Measurements from ENCODE around the gene SLC15A1. TPM values are rescaled to one million over a fixed set of nuclear protein-coding genes. Genes with fewer than 3 reads are reported as not detected.

The SLC15A1 gene
- polyA plus RNA-seq, 3 donors, result 8.1 to 12.6 (median 9.2) TPM

DNA sequence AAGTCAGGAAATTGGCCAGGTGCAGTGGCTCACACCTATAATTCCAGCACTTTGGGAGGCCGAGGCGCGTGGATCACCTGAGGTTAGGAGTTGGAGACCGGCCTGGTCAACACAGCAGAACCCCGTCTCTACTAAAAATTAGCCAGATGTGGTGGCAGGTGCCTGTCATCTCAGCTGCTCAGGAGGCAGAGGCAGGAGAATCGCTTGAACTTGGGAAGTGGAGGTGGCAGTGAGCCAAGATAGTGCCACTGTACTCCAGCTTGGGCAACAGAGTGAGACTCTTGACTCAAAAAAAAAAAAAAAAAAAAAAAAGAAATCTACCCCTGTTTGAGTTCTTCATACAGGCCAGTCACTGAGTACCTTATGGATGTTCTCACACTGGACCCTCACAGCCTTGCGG is 42.0 kb downstream of the SLC15A1 start:
- no peak for DNase-seq

DNA sequence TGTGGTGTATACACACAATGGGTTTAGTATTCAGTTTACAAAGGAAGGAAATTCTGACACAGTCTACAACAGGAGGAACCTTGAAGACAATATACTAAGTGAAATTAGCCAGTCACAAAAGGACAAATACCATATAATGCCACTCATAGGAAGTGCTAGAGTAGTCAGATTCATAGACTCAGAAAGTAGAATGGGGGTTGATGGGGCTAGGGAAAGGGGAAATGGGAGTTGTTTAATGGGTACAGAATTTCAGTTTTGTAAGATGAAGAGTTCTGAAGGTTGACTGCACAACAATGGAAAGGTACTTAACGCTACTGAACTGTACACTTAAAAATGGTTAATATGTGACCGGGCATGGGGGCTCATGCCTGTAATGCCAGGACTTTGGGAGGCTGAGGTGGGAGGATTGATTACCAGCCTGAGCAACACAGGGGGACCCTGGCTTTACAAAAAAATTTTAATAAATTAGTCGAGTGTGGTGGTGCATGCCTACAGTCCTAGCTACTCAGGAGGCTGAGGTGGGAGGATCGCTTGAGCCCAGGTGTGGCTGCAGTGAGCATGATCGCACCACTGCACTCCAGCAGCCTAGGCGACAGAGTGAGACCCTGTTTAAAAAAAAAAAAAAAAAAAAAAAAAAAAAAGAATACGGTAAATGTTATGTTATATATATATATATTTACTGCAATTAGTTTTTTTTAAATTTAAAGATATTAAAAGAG is 45.0 kb downstream of the SLC15A1 start:
- DNase-seq, result no peak

DNA sequence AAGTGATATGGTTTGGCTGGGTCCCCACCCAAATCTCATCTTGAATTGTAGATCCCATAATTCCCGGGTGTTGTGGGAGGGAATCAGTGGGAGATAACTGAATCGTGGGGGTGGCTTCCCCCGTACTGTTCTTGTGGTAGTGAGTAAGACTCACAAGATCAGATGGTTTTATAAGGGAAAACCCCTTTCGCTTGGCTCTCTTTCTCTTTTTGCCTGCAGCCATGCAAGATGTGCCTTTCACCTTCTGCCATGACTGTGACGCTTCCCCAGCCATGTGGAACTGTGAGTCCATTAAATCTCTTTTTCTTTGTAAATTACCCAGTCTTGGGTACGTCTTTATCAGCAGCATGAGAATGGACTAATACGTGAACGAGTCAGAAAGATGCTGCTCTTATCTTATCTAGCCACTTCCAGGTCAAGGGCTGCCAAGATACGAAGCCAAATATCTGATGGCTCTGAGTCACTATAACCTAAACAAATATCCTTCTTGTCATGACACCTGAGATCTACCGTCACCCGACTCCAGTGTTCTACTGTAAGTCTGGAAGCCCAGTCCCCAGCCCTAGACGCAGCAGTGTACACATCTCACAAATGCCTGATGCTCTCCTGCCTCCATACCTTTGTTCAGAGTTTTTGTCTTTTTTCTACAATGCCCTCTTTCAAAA is 45.9 kb downstream of the SLC15A1 start:
- DNase-seq, result no peak

DNA sequence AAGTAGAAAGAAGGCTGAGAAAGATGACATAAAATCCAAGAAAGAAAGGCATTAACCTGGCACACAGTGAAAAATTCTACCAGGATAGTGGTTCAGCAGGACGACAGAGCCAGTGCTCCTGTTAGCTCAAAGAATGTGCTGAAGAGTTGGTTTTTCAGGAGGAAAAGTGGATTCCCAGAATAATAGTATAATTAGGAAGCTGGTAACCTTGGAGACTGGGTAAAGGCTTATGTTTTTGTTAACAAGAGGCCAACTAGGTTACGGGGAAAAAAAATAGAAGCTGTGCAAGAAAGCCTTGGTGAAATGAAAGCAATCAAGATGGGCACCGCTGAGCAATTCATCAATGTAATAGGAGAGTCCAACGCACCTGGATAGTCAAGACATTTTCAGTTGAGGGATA is 54.7 kb downstream of the SLC15A1 start:
- peak; percentile 82 for DNase-seq

DNA sequence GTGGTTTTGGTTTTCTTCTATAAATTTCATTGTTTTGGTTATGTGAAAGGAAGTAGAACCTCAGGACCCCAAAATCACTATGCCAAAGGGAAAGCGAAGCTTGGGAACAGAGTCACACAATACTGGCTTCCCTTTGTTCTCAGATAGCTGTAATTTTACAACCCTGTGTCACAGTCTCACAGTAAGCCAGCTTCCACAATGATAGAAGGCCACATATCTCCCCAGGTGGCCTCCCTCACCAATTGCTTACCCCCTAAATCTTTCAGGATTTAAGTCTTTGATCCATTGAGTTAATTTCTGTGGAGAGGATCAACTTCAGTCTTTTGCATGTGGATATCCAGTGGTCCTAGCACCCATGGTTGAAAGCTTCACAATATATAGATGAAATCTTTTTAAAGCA is 58.7 kb downstream of the SLC15A1 start:
- no peak for DNase-seq

DNA sequence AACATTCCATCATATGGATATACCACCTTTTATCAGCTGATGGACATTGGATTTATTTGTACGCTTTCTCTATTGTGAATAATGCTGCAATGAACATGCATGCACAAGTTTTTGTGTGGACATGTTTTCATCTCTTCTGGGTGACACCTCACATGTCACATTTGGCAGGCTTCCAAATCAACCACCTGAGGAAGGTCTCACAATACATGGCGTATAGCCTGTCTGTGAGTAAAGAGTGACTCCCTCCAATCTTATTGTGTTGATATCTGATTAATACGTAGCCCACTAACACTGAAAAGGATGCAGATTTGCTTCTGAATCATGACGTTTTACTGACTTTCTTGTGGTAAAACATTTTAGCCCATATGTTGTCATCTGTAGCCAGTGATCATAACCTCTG is 61.1 kb downstream of the SLC15A1 start:
- DNase-seq, result no peak

DNA sequence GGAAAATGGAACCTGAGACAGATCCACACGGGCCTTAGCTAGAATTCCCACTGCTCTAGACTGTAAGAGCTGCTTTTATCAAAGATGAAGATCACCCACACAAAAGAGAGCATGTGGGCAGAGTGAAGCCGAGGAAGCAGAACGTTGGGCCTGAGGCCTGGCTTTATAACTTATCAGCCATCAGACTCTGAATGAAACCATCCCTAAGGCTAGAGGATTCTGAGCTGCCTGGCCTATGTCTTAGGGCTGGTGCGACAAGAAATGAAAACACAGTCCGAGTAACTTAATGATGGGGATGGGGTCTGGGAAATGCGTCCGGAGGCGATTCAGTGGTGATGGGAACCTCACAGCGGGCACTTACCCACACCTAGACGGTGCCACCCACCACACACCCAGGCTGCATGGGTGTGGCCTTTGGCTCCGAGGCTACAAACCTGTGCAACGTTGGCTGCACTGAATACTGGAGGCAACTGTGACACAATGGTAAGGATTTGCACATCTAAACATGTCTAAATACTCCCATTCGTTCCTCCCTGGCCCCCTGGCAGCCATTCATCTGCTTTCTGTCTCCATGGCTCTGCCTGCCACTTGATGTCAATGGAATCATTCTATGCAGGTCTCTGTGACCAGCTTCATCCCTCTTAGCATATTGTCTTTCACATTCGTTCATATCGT is 62.0 kb downstream of the SLC15A1 start:
- no peak for DNase-seq

DNA sequence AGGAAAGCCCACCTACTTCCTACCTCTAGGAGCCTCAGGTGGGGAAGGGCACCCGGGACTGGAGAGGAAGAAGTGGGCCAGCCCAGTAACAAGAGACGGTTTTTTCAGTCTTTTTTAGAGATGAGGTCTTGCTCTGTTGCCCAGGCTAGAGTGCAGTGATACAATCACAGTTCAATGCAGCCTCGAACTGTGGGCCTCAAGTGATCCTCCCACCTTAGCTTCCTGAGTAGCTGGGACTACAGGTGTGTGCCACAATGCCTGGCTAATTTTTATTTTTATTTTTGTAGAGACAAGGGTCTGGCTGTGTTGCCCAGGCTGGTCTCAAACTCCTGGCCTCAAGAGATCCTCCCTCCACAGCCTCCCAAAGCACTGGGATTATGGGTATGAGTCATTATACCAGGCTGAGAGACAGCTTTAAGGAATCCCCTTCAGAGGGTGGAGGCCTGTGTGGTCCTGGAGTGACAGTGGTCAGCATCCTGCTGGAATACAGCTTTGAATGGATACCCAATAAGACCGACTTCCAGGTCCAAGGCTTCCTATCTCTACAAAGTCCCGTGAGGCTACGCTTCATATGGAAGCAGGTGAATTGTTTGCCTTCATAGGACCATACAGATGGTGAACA is 63.0 kb downstream of the SLC15A1 start:
- DNase-seq, result no peak

DNA sequence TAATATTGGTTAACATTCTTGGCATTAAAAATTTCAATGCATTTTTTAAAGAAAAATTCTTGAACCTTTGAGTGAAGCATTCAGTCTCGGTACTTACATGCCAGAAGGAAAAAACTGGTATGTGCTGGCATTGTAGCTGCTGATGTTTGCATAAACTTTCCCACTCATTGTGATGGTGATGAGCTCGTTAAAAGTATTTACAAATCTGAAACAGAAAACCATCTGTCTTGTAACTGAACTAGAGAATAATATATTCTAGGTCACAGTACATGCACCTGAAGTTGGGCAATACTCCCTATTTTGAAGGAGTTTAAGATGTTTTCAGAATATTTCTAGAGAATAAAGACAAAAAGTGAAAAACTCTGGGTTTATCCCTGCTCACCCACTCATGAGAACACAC is 64.1 kb downstream of the SLC15A1 start:
- DNase-seq, result no peak

DNA sequence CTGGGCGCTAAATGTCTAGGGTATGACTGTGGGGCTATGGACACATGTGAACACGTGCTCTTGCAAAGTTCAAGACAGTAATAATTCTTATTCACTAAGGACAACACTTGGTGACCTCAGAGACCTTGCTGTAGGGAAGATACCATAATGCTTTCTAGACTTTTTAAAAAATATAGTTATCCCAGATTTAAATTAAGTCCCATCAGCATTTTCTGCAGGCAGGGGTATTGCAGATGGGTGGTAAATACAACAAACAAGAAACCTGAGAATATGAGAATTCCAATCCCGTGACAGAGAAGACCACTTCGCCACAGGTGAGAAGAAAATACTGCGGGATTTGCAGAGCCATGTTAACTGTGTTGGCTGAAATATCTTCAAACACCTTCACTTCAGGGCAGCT is 65.2 kb downstream of the SLC15A1 start:
- DNase-seq, result no peak

DNA sequence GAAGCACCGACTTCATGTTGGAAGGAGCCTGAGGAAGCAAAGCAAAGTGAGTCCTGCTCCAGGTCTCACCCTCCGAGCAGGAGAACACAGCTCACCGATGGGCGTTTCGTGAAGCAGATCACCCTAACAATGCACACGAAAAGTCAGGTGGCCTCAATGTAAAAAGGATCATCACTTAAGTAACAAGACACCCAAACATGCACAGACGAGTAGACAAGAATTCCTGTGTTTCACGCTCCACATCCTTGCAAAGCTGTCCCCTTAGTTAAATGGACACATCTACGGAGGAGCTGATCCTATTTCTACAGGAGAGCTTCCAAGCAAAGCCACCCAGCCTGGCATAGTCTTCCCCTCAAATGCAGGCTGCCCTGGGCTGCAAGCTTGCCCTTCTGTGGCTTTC is 66.2 kb downstream of the SLC15A1 start:
- DNase-seq, result peak; percentile 79

DNA sequence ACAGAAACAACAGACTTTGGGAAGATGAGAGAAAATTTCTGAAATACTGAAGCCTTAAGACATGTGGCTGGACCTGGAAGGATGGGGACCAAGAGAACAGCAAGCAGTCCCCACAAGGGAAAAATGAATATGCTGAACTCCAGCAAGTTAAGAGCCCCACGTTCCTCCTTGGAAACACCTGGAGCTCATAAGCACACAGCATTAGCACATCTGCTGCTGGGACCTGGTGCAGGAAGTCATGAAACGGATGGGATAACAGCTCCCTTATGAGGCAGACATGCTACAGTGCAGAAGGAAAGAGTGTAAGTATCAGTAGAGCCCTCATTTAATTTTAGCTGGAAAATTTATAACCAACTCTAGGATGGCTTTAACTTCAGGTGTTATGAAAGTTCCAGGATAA is 67.3 kb downstream of the SLC15A1 start:
- peak; percentile 34 for DNase-seq

DNA sequence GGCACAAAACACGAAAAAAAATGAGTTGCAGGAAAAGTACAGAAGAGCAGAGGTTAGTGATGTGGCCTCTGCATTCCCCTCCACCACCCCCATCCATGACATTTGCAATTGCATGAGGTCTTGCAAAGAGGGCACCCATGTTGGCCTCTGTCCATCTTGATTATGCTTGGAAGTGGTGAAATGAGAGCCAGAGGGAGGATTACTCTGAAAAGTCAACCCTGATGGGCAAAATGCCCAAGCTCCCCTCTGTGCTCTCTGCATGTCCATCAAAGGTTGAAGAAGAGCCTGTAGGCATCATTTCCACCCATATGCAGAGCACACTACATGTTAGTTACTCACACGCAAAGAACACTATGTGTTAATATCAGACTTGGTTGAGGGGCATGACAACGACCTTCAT is 71.4 kb downstream of the SLC15A1 start:
- no peak for DNase-seq

DNA sequence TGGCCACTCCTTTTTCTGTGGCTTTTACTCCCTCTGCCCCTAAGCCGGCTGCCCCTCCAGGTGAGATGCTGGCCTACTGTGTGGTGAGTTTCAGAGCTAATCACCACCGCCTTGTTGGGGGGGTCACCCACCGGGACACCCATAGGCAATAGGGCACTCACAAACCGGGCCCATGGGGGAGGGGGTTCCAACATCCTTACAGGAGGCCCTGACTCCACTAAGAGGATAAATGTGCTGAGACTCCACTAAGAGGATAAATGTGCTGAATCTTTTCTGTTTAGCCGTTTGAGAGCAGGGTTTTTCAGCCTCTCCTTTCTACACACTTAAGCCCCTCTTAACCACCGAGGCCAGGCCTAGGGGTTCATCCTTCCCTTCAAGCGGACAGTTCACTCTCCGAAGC is 73.7 kb downstream of the SLC15A1 start:
- DNase-seq, result no peak

DNA sequence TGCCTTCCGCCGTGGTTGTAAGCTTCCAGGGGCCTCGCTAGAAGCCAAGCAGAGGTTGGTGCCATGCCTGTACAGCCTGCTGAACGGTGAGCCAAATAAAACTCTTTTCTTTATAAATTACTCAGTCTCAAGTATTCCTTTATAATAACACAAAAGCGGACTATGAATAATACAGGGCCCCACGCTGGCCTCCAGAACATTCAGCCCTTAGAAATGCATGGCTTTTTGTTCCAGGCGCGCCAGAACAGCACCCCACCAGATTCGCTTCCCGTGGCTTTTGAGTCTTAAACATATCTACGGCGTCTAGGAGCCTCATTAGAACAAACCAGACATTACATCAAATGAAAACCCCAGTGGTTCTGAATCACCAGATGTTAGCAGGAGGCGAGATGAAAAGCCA is 75.1 kb downstream of the SLC15A1 start:
- DNase-seq, result no peak

DNA sequence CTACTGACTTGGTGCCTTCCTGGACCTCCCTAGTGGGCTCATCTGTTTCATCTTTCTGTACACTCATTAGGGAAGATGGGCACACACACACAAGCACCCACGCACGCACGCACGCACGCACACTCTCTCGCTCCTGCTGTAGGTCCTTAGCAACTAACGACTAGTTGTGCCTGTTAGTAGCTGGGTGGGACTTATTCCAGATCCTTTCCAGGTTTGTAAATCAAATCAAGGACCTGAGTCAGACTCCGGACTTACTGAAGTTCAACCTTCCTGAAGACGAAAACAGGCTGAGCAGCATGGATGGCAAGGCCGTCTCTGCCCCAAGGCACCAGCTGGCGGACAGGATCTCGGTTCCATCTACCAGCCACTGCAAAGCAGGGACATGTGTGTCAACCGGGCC is 76.2 kb downstream of the SLC15A1 start:
- no peak for DNase-seq

DNA sequence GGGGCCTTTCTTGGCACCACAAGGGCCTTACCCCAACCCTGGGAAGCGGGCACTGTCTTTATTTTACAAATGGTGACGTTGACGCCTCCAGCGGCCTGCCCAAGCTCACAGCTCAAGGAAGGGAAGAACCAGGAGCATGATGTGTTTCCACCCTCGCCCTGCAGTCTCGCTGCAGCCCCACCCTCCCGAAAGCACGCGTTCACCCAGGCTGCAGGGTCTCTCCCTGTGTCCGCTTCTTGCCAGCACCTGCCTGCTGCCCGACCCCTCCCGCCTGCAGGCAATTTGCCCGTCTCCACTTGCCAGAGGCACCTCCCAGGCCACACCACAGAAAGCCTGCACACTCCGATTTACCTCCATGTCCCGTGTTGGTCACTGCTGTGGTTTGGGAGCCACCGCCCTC is 76.6 kb downstream of the SLC15A1 start:
- DNase-seq, result no peak

DNA sequence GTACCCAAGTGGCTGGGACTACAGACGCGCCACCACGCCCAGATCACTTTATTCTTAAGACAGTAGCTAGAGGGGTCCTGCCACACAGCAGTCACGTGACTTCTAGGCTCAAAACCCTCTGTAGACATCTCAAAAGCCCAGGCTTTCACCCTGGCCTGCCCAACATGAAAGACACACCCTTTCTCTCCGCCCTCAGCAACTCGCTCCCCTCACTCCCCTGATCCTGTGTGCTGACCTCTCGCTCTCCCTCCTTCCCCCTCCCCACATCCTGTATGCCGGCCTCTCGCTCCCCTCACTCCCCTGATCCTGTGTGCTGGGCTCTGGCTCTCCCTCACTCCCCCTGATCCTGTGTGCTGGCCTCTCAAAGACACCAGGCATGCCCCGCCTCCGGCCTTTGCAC is 77.4 kb downstream of the SLC15A1 start:
- no peak for DNase-seq

DNA sequence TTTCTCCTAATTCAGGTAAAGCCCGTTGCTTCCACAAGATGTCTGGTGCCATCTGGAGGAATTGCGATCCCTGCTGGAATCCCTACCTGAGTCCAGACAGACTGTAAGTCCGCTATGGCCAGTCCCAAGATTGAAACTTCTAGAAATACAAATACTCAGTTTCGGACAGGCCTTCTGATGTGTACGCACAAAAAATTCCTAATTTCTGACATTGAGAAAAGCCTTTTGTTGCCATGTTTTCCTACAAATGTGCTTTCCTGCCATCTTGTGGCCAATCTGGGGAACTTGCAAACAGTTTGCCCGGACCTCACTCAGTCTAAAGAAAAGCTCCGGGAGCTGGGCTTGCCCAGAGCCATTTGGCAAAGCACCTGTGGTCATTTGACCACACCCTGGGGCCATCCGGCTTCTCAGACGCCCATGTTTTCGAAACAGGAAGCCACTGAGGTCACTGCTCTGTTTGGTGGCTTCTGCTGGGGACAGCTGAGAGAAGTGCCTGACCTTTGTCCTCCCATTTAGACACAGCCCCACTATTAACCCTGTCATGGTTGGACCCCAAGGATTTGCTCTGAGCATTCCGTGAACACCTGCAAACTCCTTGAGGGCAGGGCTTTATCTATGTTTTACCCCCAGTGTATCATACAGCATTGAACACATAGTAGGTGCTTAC is 79.4 kb downstream of the SLC15A1 start:
- DNase-seq, result peak; percentile 65

DNA sequence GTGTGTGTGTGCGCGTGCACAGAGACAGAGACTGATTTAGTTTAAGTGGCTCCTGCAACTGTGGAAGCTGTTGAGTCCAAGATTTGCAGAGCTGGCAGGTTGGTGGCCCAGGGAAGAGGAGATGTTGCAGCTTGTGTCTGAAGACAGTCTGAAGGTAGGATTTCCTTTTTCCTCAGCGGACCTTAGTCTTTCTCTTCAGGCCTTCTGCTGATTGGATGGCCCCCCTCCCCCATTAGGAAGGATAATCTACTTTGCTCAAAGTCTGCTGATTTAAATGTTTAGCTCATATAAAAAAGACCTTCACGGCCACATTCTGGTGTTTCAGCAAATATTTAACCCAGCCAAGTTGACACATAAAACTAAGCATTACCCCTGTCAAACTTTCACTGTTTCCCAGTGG is 84.3 kb downstream of the SLC15A1 start:
- DNase-seq, result no peak

DNA sequence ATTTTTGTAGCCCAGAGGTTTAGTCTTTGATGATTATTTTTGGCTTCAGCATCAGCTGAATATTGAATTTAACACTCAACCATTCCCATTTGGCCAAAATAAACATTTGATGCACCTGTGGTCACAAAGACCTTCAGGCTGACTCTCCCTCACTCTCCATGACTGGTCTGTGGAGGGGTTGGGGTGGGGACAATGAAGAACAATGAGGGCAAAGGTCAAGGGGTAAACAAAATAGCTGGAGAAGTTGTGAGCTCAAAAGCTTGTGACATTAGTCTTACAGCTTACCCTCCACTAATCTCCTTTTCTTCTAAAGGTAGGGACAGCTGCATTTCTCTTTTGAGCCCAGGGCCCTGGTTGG is 86.9 kb downstream of the SLC15A1 start:
- DNase-seq, result no peak

DNA sequence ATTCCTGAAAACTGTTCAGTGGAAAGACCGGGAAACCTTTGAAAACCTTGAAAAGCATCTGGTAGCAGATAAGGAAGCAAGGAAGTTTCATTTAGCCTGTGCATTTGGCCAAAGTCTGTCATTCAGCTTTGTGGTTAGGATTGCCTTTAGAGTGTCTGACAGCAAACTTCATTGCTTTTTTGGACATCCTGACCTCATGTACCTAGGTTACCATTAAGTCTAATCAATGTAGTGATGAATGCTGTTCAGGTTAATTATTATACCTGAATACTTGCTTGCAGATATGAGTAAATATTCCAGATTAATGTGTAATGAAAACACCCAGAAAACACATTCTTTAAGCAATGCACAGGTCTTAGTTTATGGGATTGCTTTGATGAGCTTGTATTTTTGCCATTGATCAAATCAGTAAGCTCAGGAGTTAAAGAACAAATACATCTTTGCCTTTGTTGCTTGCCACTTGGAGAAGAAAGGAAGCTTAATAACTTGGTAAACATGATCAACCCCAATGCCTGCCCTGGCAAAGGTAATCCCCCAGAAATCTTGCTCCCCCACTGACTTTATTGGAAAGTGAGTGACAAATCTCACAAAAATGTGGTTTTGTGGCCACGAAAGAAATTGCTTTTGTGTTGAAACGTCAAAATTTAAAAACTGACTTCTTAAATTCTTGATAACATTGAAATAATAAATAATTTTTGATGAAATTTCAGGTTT is 87.4 kb downstream of the SLC15A1 start:
- no peak for DNase-seq

Measured in renal pelvis (tissue), 4 donors.